Ishikawa (cell line): ENCODE data around the gene GRK1.

Experiments used
- CEBPB ChIP-seq: IDR thresholded peaks from 2 replicates; pipeline ENCODE4 v1.6.1; 2012
- CREB1 ChIP-seq: IDR thresholded peaks from 2 replicates; pipeline ENCODE4 v1.6.1; 2012; ENCODE audit warnings: low read depth
- EP300 ChIP-seq: IDR thresholded peaks from 2 replicates; pipeline ENCODE4 v1.6.1; 2012; ENCODE audit warnings: borderline replicate concordance
- FOXM1 ChIP-seq: IDR thresholded peaks from 2 replicates; pipeline ENCODE4 v1.6.1; 2012; ENCODE audit warnings: low read depth, borderline replicate concordance
- NFIC ChIP-seq: IDR thresholded peaks from 2 replicates; pipeline ENCODE4 v1.6.1; 2012
- RAD21 ChIP-seq: IDR thresholded peaks from 2 replicates; pipeline ENCODE4 v1.6.1; 2012; ENCODE audit warnings: low read depth
- REST ChIP-seq: IDR thresholded peaks from 2 replicates; pipeline ENCODE4 v1.6.1; 2012; ENCODE audit warnings: low read depth, mild to moderate bottlenecking
- TAF1 ChIP-seq: IDR thresholded peaks from 2 replicates; pipeline ENCODE4 v1.6.1; 2012; ENCODE audit warnings: low read depth, mild to moderate bottlenecking
- TCF12 ChIP-seq: IDR thresholded peaks from 2 replicates; pipeline ENCODE4 v1.6.1; 2012; ENCODE audit warnings: low read depth
- TEAD4 ChIP-seq: IDR thresholded peaks from 2 replicates; pipeline ENCODE4 v1.6.1; 2012
- YY1 ChIP-seq: IDR thresholded peaks from 2 replicates; pipeline ENCODE4 v1.6.1; 2012; ENCODE audit warnings: low read depth
- ZBTB7A ChIP-seq: IDR thresholded peaks from 2 replicates; pipeline ENCODE4 v1.6.1; 2012; ENCODE audit warnings: low read depth
- TF ChIP-seq, protein P1 (sequence below): IDR thresholded peaks from 2 replicates; pipeline ENCODE4 v1.6.1; 2012

DNA sequence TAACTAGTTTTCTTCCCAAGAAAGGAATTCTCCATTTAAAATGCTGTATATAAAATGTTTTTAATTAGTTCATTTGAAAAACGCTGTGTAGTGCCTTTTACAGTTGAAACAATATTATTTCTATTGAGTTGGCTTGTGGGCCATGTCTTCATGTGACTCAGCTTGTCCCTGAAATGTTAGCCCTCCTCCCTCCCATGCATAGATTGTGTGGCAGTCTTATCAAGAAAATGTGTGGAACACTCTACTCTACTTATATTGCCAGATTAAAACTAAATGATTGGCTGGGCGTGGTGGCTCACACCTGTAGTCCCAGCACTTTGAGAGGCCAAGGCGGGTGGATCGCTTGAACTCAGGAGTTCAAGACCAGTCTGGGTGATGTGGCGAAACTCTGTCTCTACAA, 49.1 kb upstream of the GRK1 start:
- TF ChIP-seq CREB1 (no peak), TEAD4 (no peak), TAF1 (no peak), EP300 (no peak), ZBTB7A (no peak), FOXM1 (no peak), REST (no peak), RAD21 (no peak), TCF12 (no peak), NFIC (no peak), CEBPB (no peak), YY1 (no peak)
- TF ChIP-seq, protein P1, sequence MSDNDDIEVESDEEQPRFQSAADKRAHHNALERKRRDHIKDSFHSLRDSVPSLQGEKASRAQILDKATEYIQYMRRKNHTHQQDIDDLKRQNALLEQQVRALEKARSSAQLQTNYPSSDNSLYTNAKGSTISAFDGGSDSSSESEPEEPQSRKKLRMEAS: no peak
